ENCODE measurements around the gene PTPRU. TPM values are rescaled to one million over a fixed set of nuclear protein-coding genes. Genes with fewer than 3 reads are reported as not detected.

PTPRU gene
- polyA plus RNA-seq, 1 of the 3 experiments (the other 2 are of a cell fraction) = 3.5 TPM

GRCh38 chr1:29197590-29197924 lies 38.8 kb upstream of the PTPRU start:
- 87% methylated on average over 2 of the region's 2 CpGs for WGBS (ENCODE audit: low lambda C conversion rate)
- no peak overlapping the region for H3K4me3 ChIP-seq (ENCODE audit: low read depth in 2 of 2, low read length in 1 of 2)
- no peaks in the 10 kb centered on the region for H3K9me2 ChIP-seq
- H3F3A ChIP-seq (replicated peaks; ENCODE audit: insufficient read depth) = peaks cover 8% of the 10 kb centered on the region
- peaks cover 16 to 18% of the 10 kb centered on the region in 2 experiments; a peak in 2 of 4 replicates for H3K4me1 ChIP-seq (ENCODE audit: control insufficient read depth in 1 of 2, insufficient read depth in 2 of 2, low read depth in 1 of 2, low read length in 1 of 2)
- H2AFZ ChIP-seq (ENCODE audit: low read depth) = no peak overlapping the region
- TF ChIP-seq SMC3 (IDR thresholded peaks at IDR 0.05; ENCODE audit: low read depth, low read length) (peak; percentile 39; the same call in 1 of the 2 replicates), RFX5 (IDR thresholded peaks at IDR 0.05; ENCODE audit: low read length) (no peak), CHD2 (IDR thresholded peaks at IDR 0.05; ENCODE audit: low read length, partially characterized antibody) (no peak), GATA2 (CRISPR knock-in tag; IDR thresholded peaks at IDR 0.05) (0 out of 2 replicates have a peak, but pooled peaks have one; percentile 6), RAD21 (IDR thresholded peaks at IDR 0.05; ENCODE audit: low read length) (peak; percentile 58), CTCF (IDR thresholded peaks at IDR 0.05) (peak; percentile 57), ZBTB33 (IDR thresholded peaks at IDR 0.05; ENCODE audit: borderline replicate concordance, low read depth) (no peak)
- H3K79me2 ChIP-seq (ENCODE audit: insufficient read depth) = no peaks in the 10 kb centered on the region
- H3K4me2 ChIP-seq = no peak overlapping the region
- peak overlapping the region; percentile 14 for H3K9ac ChIP-seq
- peak overlapping the region in 1 of 2 experiments; percentile 71; a peak in 2 of 4 replicates for H3K27ac ChIP-seq (ENCODE audit: low read depth in 2 of 2, low read length in 1 of 2)
- POLR2A ChIA-PET = interaction anchor here (0.5 to 3.2 kb wide), 2 partner anchors 16 to 26 kb away, joined by 3 to 22 read pairs; partner anchors contain the start of gene SRSF4
- DNase-seq = peak; percentile 61
- no peaks in the 10 kb centered on the region for H4K20me1 ChIP-seq (ENCODE audit: insufficient read depth)
- CTCF ChIA-PET = interaction anchor here (0.7 to 5.8 kb wide), 15 partner anchors 11 to 1510 kb away, joined by 3 to 37 read pairs (median 5); partner anchors contain the start of gene SRSF4
- no peaks in the 10 kb centered on the region for H3K9me3 ChIP-seq
- H3K27me3 ChIP-seq (ENCODE audit: insufficient read depth) = no peaks in the 10 kb centered on the region
- peaks cover 13 to 26% of the 10 kb centered on the region in 2 experiments for H3K36me3 ChIP-seq (replicated peaks in 1 of 2; ENCODE audit: control insufficient read depth in 1 of 2, insufficient read depth in 2 of 2, low read length in 1 of 2)

GRCh38 chr1:29197993-29198392 lies 38.3 kb upstream of the PTPRU start:
- Histone ChIP-seq H3F3A (replicated peaks; ENCODE audit: insufficient read depth) (peaks cover 8% of the 10 kb centered on the region), H3K27me3 (ENCODE audit: insufficient read depth) (no peaks in the 10 kb centered on the region), H2AFZ (ENCODE audit: low read depth) (no peak overlapping the region), H3K4me1 (ENCODE audit: control insufficient read depth in 1 of 2, insufficient read depth in 2 of 2, low read depth in 1 of 2, low read length in 1 of 2) (peaks cover 17 to 18% of the 10 kb centered on the region in 2 experiments; a peak in 2 of 4 replicates), H4K20me1 (ENCODE audit: insufficient read depth) (no peaks in the 10 kb centered on the region), H3K27ac (ENCODE audit: low read depth in 2 of 2, low read length in 1 of 2) (peak overlapping the region in 1 of 2 experiments; percentile 71; a peak in 1 of 4 replicates), H3K9me3 (no peaks in the 10 kb centered on the region), H3K4me2 (no peak overlapping the region), H3K9me2 (no peaks in the 10 kb centered on the region), H3K9ac (no peak overlapping the region), H3K4me3 (ENCODE audit: low read depth in 2 of 2, low read length in 1 of 2) (no peak overlapping the region), H3K79me2 (ENCODE audit: insufficient read depth) (no peaks in the 10 kb centered on the region), H3K36me3 (replicated peaks in 1 of 2; ENCODE audit: control insufficient read depth in 1 of 2, insufficient read depth in 2 of 2, low read length in 1 of 2) (peaks cover 13 to 26% of the 10 kb centered on the region in 2 experiments)
- no peak for TF ChIP-seq CHD2 (IDR thresholded peaks at IDR 0.05; ENCODE audit: low read length, partially characterized antibody)
- TF ChIP-seq RXRA (IDR thresholded peaks at IDR 0.05; ENCODE audit: borderline replicate concordance, low read depth) = no peak
- 0 out of 2 replicates have a peak, but pooled peaks have one; percentile 5 for TF ChIP-seq GATA2 (CRISPR knock-in tag; IDR thresholded peaks at IDR 0.05)
- TF ChIP-seq ZBTB33 (IDR thresholded peaks at IDR 0.05; ENCODE audit: borderline replicate concordance, low read depth) = no peak
- no peak for TF ChIP-seq RFX5 (IDR thresholded peaks at IDR 0.05; ENCODE audit: low read length)
- no peak for TF ChIP-seq ELF1 (IDR thresholded peaks at IDR 0.05)
- no peak for TF ChIP-seq SMC3 (IDR thresholded peaks at IDR 0.05; ENCODE audit: low read depth, low read length)
- TF ChIP-seq TCF12 (IDR thresholded peaks at IDR 0.05) = no peak
- no peak for TF ChIP-seq EZH2phosphoT487 (IDR thresholded peaks at IDR 0.05; ENCODE audit: borderline replicate concordance, low read depth)
- DNase-seq = no peak
- WGBS (ENCODE audit: low lambda C conversion rate) = 93% methylated on average over 5 of the region's 12 CpGs
- POLR2A ChIA-PET = interaction anchor here (0.5 to 3.2 kb wide), 2 partner anchors 16 to 27 kb away, joined by 3 to 22 read pairs; partner anchors contain the start of gene SRSF4
- CTCF ChIA-PET = interaction anchor here (0.7 to 5.8 kb wide), 14 partner anchors 11 to 1510 kb away, joined by 3 to 37 read pairs (median 4); partner anchors contain the start of gene SRSF4

Data from SK-N-SH (cell line).